ENCODE results near the gene OTUD6A.

GRCh38 chrX:70054391-70054790 is 7.9 kb upstream of the OTUD6A start:
- TF ChIP-seq, protein P1, sequence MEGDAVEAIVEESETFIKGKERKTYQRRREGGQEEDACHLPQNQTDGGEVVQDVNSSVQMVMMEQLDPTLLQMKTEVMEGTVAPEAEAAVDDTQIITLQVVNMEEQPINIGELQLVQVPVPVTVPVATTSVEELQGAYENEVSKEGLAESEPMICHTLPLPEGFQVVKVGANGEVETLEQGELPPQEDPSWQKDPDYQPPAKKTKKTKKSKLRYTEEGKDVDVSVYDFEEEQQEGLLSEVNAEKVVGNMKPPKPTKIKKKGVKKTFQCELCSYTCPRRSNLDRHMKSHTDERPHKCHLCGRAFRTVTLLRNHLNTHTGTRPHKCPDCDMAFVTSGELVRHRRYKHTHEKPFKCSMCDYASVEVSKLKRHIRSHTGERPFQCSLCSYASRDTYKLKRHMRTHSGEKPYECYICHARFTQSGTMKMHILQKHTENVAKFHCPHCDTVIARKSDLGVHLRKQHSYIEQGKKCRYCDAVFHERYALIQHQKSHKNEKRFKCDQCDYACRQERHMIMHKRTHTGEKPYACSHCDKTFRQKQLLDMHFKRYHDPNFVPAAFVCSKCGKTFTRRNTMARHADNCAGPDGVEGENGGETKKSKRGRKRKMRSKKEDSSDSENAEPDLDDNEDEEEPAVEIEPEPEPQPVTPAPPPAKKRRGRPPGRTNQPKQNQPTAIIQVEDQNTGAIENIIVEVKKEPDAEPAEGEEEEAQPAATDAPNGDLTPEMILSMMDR (IDR thresholded peaks at IDR 0.05; ENCODE audit: low read depth, low read length) = no peak
- TF ChIP-seq POLR2A (IDR thresholded peaks at IDR 0.05; ENCODE audit: extremely low read depth, insufficient read length) = no peak
- TF ChIP-seq, protein P2, sequence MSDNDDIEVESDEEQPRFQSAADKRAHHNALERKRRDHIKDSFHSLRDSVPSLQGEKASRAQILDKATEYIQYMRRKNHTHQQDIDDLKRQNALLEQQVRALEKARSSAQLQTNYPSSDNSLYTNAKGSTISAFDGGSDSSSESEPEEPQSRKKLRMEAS (IDR thresholded peaks at IDR 0.05; ENCODE audit: low read depth, low read length) = no peak

Data from NB4 (cell line).